Esophagus squamous epithelium (tissue), 4 donors: ENCODE measurements around the gene PTPRJ.

Experiments used
- POLR2A ChIP-seq, 4 donors: fragments of 450-650 bp; IDR thresholded peaks; one replicate each; pipeline ENCODE4 v1.6.1; 2017; ENCODE audit warnings: antibody characterized with exemption in 4 of 4, mild to moderate bottlenecking in 4 of 4, moderate library complexity in 3 of 4
- TF ChIP-seq, protein P1 (sequence below), 6 experiments: fragments of 450-650 bp in 4 of 6; fragments of 200-600 bp in 2 of 6; sonication (generic) in 2 of 6; IDR thresholded peaks; one replicate each; pipeline ENCODE4 v1.5.1; 2016 to 2019; ENCODE audit warnings: antibody characterized with exemption in 6 of 6, mild to moderate bottlenecking in 4 of 6, moderate library complexity in 4 of 6

DNA sequence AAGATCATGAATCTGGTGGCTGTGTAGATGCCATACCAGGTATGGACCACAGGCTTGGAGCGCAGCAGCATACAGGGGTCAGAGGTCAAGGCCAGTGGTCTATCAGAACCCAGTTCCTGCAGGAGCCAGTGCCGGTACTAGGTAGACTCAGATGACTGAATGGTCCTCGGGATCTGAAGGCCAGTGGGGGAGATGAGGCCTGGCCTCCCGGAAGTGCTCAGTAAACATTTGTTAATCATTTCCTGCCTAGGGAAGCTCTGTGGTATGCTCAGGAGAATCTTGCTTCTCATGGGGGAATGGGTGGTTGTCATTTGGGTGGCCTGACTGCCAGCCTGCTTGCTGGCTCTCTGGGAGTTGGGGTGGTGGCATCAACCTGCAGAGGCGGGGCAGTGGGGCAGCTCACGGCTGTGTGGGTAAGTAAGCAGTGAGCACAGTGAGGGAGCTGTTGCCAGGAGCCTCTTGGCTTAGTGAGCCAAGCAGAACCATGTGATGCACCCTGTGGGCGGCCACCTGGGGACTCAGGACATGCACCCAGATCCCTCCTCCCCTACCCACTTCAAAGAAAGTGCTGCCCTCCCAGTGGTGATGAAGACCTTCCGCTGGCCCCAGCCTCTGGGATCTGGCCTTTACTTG is 33.0 kb downstream of the PTPRJ start:
- no peak for TF ChIP-seq POLR2A (IDR thresholded peaks at IDR 0.05)
- TF ChIP-seq, protein P1, sequence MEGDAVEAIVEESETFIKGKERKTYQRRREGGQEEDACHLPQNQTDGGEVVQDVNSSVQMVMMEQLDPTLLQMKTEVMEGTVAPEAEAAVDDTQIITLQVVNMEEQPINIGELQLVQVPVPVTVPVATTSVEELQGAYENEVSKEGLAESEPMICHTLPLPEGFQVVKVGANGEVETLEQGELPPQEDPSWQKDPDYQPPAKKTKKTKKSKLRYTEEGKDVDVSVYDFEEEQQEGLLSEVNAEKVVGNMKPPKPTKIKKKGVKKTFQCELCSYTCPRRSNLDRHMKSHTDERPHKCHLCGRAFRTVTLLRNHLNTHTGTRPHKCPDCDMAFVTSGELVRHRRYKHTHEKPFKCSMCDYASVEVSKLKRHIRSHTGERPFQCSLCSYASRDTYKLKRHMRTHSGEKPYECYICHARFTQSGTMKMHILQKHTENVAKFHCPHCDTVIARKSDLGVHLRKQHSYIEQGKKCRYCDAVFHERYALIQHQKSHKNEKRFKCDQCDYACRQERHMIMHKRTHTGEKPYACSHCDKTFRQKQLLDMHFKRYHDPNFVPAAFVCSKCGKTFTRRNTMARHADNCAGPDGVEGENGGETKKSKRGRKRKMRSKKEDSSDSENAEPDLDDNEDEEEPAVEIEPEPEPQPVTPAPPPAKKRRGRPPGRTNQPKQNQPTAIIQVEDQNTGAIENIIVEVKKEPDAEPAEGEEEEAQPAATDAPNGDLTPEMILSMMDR (IDR thresholded peaks at IDR 0.05), result no peak
